Trophoblast cell (in vitro differentiated cells and primary cell): ENCODE data around the gene TSTD2.
"Not testable (repeated sequence)": the region's sequence is repeated elsewhere in the genome, so short reads cannot be mapped to it uniquely, and the experiment has no call there.

Source experiments
- DNase-seq, 2 donors: peaks; one replicate each; pipeline ENCODE4 v3.0.0-alpha.2; 2016
- H2AFZ ChIP-seq: 2 replicates; pipeline ENCODE4 v1.6.1; 2013; ENCODE audit warnings: low read length, moderate library complexity, mild to moderate bottlenecking; ENCODE audit not compliant: insufficient read depth, poor library complexity
- H2AK5ac ChIP-seq: 2 replicates; pipeline ENCODE4 v1.6.1; 2013; ENCODE audit warnings: mild to moderate bottlenecking, low read length
- H2BK120ac ChIP-seq: 2 replicates; pipeline ENCODE4 v1.6.1; 2013; ENCODE audit warnings: low read length, mild to moderate bottlenecking, moderate library complexity; ENCODE audit not compliant: insufficient read depth, poor library complexity
- H2BK12ac ChIP-seq: 2 replicates; pipeline ENCODE4 v1.6.1; 2013; ENCODE audit warnings: mild to moderate bottlenecking, low read length, moderate library complexity
- H2BK5ac ChIP-seq: 2 replicates; pipeline ENCODE4 v1.6.1; 2013; ENCODE audit warnings: low read length, low read depth, moderate library complexity, mild to moderate bottlenecking; ENCODE audit not compliant: poor library complexity
- H3K14ac ChIP-seq: 2 replicates; pipeline ENCODE4 v1.6.1; 2013; ENCODE audit warnings: mild to moderate bottlenecking, low read length
- H3K18ac ChIP-seq: 2 replicates; pipeline ENCODE4 v1.6.1; 2013; ENCODE audit warnings: mild to moderate bottlenecking, low read length
- H3K23ac ChIP-seq: 2 replicates; pipeline ENCODE4 v1.6.1; 2013; ENCODE audit warnings: low read length
- H3K27ac ChIP-seq: 2 replicates; pipeline ENCODE4 v1.5.1; 2013; ENCODE audit warnings: low read depth, mild to moderate bottlenecking, inconsistent platforms, low read length, moderate library complexity
- H3K27me3 ChIP-seq: 2 replicates; pipeline ENCODE4 v1.6.1; 2013; ENCODE audit warnings: inconsistent platforms, mild to moderate bottlenecking, low read length, moderate library complexity; ENCODE audit not compliant: insufficient read depth
- H3K36me3 ChIP-seq, 2 experiments: 1 replicate in 1 of 2; 2 replicates in 1 of 2; pipeline ENCODE4 v1.6.1; 2013; ENCODE audit warnings: low read length in 2 of 2, mild to moderate bottlenecking in 2 of 2, moderate library complexity in 1 of 2; ENCODE audit not compliant: insufficient read depth in 2 of 2, control insufficient read depth in 1 of 2
- H3K4ac ChIP-seq: 2 replicates; pipeline ENCODE4 v1.6.1; 2013; ENCODE audit warnings: low read depth, mild to moderate bottlenecking, low read length, moderate library complexity
- H3K4me1 ChIP-seq, 2 experiments: 1 replicate in 1 of 2; 2 replicates in 1 of 2; pipeline ENCODE4 v1.6.1; 2013; ENCODE audit warnings: low read length in 2 of 2, mild to moderate bottlenecking in 2 of 2, moderate library complexity in 1 of 2; ENCODE audit not compliant: insufficient read depth in 2 of 2, control insufficient read depth in 1 of 2
- H3K4me2 ChIP-seq: 2 replicates; pipeline ENCODE4 v1.6.1; 2013; ENCODE audit warnings: inconsistent platforms, mild to moderate bottlenecking, low read length, moderate library complexity
- H3K4me3 ChIP-seq: 2 replicates; pipeline ENCODE4 v1.5.1; 2013; ENCODE audit warnings: mild to moderate bottlenecking, low read depth, low read length, inconsistent platforms
- H3K79me1 ChIP-seq: one replicate; pipeline ENCODE4 v1.6.1; 2013; ENCODE audit warnings: low read length
- H3K79me2 ChIP-seq: 2 replicates; pipeline ENCODE4 v1.6.1; 2013; ENCODE audit warnings: low read length, mild to moderate bottlenecking; ENCODE audit not compliant: control insufficient read depth, insufficient read depth, poor library complexity
- H3K9ac ChIP-seq: 2 replicates; pipeline ENCODE4 v1.6.1; 2013; ENCODE audit warnings: mild to moderate bottlenecking, low read length
- H3K9me3 ChIP-seq: 2 replicates; pipeline ENCODE4 v1.6.1; 2013; ENCODE audit warnings: low read depth, mild to moderate bottlenecking, control low read depth, inconsistent platforms, low read length; ENCODE audit not compliant: insufficient read depth
- H4K12ac ChIP-seq: 2 replicates; pipeline ENCODE4 v1.6.1; 2013; ENCODE audit warnings: low read depth, mild to moderate bottlenecking, low read length, moderate library complexity
- H4K8ac ChIP-seq: 2 replicates; pipeline ENCODE4 v1.6.1; 2013; ENCODE audit warnings: low read depth, mild to moderate bottlenecking, low read length, moderate library complexity
- H4K91ac ChIP-seq: one replicate; pipeline ENCODE4 v1.6.1; 2013; ENCODE audit warnings: low read depth, mild to moderate bottlenecking, low read length, moderate library complexity
- WGBS: extraction: QIAGEN DNeasy Blood & Tissue Kit; methylation state at CpG from one replicate; pipeline ENCODE4 v1.1.7; 2013; ENCODE audit warnings: missing lambda C conversion rate; ENCODE audit not compliant: insufficient read length, insufficient coverage; ENCODE audit errors: extremely low coverage; 5-methylcytosine and 5-hydroxymethylcytosine counted together

TSTD2 gene

DNA sequence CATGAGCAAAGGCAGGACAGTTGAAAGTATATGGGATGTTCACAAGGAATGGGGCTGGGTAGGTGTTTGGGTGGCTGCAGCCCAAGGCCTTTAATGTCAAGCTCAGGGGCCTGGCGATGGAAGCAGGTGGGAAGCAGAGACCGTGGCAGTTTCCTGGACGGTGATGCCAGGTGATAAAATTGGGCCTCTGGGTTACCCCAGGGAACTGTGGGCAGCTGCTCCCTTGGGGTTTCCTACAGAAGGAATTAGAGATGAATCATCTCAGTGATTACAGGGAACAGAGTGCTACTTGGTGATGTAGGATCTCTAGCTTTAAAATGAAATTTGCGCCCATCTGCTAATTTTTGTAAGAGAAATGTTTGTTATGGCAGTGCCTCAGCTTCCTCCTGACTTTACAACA is 39.2 kb downstream of the TSTD2 start:
- H3K14ac ChIP-seq, result no peak overlapping the region
- H3K36me3 ChIP-seq, result no peaks in the 10 kb centered on the region
- no peak overlapping the region for H3K23ac ChIP-seq
- no peak overlapping the region for H2BK120ac ChIP-seq
- H3K9me3 ChIP-seq, result no peaks in the 10 kb centered on the region
- H3K79me1 ChIP-seq, result no peaks in the 10 kb centered on the region
- H2BK5ac ChIP-seq, result no peak overlapping the region
- H4K91ac ChIP-seq, result no peak overlapping the region
- H3K4ac ChIP-seq, result no peak overlapping the region
- WGBS, result no CpG with 5 or more reads among the region's 4 CpGs
- H4K8ac ChIP-seq, result no peak overlapping the region
- H3K27me3 ChIP-seq, result no peaks in the 10 kb centered on the region
- H3K4me2 ChIP-seq, result no peak overlapping the region
- no peak overlapping the region for H2AFZ ChIP-seq
- H3K79me2 ChIP-seq, result no peaks in the 10 kb centered on the region
- H2AK5ac ChIP-seq, result no peak overlapping the region
- H4K12ac ChIP-seq, result no peak overlapping the region
- H3K18ac ChIP-seq, result no peak overlapping the region
- no peak for DNase-seq
- no peak overlapping the region for H3K4me3 ChIP-seq
- H3K9ac ChIP-seq, result no peak overlapping the region
- H3K27ac ChIP-seq, result no peak overlapping the region
- H2BK12ac ChIP-seq, result no peak overlapping the region
- H3K4me1 ChIP-seq, result peaks cover 3% of the 10 kb centered on the region in 2 experiments

DNA sequence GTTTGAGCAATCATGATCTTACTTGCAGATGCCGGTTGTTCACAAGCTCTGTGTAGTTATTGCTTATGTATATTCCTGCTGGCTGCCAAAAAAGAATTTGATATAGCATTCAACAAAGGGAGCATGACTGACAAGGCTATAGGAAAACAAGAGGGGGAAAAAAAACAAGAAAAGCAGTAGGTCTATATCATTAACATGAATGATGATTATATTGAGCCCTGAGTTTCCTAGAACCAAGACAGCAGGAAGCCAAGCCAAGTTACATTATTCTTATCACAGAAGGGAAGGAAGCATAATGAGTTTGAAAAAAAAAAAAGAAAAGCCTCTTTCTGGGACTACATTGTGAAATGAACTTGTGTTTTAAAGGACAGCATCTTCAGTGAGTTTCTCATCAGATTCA is 41.0 kb downstream of the TSTD2 start:
- Histone ChIP-seq H3K14ac (no peak overlapping the region), H2BK120ac (no peak overlapping the region), H4K12ac (no peak overlapping the region), H3K18ac (no peak overlapping the region), H3K79me2 (no peaks in the 10 kb centered on the region), H3K4ac (no peak overlapping the region), H4K91ac (no peak overlapping the region), H3K27ac (no peak overlapping the region), H2BK5ac (no peak overlapping the region), H4K8ac (no peak overlapping the region), H2BK12ac (no peak overlapping the region), H3K27me3 (no peaks in the 10 kb centered on the region), H3K4me3 (no peak overlapping the region), H3K23ac (no peak overlapping the region), H2AK5ac (no peak overlapping the region), H3K4me1 (no peaks in the 10 kb centered on the region), H3K9ac (no peak overlapping the region), H3K79me1 (no peaks in the 10 kb centered on the region), H2AFZ (no peak overlapping the region), H3K36me3 (no peaks in the 10 kb centered on the region), H3K9me3 (no peaks in the 10 kb centered on the region), H3K4me2 (no peak overlapping the region)
- no CpG with 5 or more reads among the region's 1 CpG for WGBS
- DNase-seq, result no peak

DNA sequence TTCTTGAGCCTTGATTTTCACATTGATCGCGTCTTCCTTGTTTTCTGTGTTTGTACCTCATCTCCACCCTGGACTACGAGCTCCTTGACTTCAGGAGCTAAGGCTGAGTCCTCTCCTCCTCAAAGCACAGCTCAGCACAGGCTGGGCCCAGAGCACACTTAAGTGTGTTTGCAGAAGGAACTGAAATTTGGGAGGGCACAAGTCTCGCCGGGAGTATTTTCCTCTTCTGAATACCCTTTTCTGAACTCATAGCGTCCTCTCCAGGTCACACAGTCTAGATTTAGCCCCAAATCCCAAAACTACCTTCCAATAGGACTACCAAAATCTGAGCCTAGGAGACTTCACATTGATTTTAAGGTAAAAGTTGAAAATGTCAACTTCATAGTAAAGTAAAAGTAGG is 41.6 kb downstream of the TSTD2 start:
- Histone ChIP-seq H3K4me3 (no peak overlapping the region), H3K4ac (no peak overlapping the region), H3K4me2 (no peak overlapping the region), H3K23ac (no peak overlapping the region), H3K18ac (no peak overlapping the region), H3K79me2 (no peaks in the 10 kb centered on the region), H2BK120ac (no peak overlapping the region), H3K4me1 (no peaks in the 10 kb centered on the region), H2BK5ac (no peak overlapping the region), H3K14ac (no peak overlapping the region), H3K79me1 (no peaks in the 10 kb centered on the region), H4K12ac (no peak overlapping the region), H2BK12ac (no peak overlapping the region), H3K27me3 (no peaks in the 10 kb centered on the region), H3K9ac (no peak overlapping the region), H2AFZ (no peak overlapping the region), H3K9me3 (no peaks in the 10 kb centered on the region), H4K8ac (no peak overlapping the region), H3K27ac (no peak overlapping the region), H2AK5ac (no peak overlapping the region), H4K91ac (no peak overlapping the region), H3K36me3 (no peaks in the 10 kb centered on the region)
- DNase-seq, result no peak
- WGBS, result no CpG with 5 or more reads among the region's 6 CpGs

DNA sequence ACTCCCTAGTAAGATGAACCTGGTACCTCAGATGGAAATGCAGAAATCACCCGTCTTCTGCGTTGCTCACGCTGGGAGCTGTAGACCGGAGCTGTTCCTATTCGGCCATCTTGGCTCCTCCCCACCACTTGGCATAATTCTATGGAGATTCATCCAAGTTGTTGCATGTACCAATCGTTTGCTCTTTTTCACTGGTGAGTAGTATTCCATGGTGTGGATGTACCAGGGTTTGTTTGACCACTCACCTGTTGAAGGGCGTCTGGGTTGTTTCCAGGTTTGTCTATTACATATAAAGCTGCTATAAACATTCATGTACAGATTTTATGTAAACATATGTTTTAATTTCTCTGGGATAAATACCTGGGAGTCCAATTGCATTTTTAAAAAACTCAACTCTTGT is 46.3 kb downstream of the TSTD2 start:
- not testable (repeated sequence) for H4K91ac ChIP-seq, H3K27me3 ChIP-seq, H3K79me1 ChIP-seq, H3K14ac ChIP-seq, H2AK5ac ChIP-seq, H2BK5ac ChIP-seq, H4K8ac ChIP-seq, H3K18ac ChIP-seq, H3K4me1 ChIP-seq, H3K4ac ChIP-seq, H2AFZ ChIP-seq, H3K9me3 ChIP-seq, H3K79me2 ChIP-seq, H2BK120ac ChIP-seq, H2BK12ac ChIP-seq, H3K9ac ChIP-seq, H3K4me3 ChIP-seq, H3K36me3 ChIP-seq, H4K12ac ChIP-seq, H3K27ac ChIP-seq, H3K4me2 ChIP-seq, H3K23ac ChIP-seq
- peak in 1 of 2 donors; percentile 27 for DNase-seq
- WGBS, result no CpG with 5 or more reads among the region's 7 CpGs
